Stimulated activated CD4-positive, alpha-beta T cell treated with anti-CD3 and anti-CD28 coated beads, Interleukin-4, amount 100 ng/mL, for 24 hours (primary cell): Measurements from ENCODE around the gene GNB3.

Source experiments
- DNase-seq: peaks from one replicate; pipeline ENCODE4 v3.0.0-alpha.2; 2020

Gene GNB3

GRCh38 chr12:6839482-6840201 is 1.1 kb upstream of the GNB3 start:
- no peak for DNase-seq

DNA sequence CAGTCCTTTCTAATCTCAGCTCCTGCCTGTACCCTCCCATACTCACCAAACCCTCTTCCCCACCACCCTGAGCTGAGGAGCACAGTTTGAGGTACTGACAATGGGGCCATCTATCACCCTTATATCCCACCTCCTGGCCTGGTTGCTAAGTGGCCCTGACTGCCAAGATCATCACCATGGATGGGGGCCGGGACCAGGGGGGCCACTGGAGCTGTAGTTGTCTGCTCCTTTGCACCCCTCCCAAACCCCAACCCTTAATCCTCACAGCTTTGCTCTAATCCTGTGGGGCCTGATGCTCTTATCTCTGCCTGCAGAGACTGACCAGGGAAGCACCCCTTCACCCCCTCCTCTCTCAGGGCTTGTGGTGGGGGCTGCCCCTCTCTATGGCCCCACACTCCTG is 395 bp upstream of the GNB3 start:
- no peak for DNase-seq

DNA sequence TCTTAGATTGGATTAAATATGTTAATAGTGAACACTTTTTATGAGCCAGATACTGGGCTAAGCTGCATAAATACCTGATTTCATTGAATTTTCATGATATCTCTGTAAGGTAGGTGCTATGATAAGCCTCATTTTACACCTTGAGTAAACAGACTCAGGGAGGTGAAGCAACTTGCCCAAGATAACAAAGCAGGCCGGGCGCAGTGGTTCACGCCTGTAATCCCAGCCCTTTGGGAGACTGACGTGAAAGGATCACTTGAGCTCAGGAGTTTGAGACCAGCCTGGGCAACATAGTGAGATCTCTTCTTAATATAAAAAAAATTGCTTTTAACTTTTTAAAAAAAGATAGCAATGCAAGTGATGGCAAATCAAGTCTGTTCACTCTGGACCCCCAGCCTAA is 1.4 kb downstream of the GNB3 start:
- DNase-seq, result no peak

DNA sequence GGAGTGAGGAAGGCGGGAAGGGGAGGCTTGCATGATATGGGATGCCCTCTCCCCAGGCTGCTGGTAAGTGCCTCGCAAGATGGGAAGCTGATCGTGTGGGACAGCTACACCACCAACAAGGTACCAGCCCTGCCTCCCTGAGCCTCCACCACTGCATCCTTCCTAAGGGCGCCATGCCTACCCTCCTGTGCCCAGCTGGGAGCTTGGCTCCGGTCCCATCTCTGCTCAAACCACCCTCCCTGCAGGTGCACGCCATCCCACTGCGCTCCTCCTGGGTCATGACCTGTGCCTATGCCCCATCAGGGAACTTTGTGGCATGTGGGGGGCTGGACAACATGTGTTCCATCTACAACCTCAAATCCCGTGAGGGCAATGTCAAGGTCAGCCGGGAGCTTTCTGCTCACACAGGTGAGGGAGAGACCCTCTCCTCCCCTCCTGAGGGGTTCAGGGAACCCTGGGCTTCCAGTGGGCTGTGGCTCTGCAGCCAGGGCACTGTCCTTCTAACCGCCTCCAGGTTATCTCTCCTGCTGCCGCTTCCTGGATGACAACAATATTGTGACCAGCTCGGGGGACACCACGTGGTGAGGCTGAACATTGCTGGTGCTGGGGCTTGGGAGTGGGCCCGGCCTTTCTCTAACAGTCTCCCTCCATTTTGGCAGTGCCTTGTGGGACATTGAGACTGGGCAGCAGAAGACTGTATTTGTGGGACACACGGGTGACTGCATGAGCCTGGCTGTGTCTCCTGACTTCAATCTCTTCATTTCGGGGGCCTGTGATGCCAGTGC is 2.6 kb downstream of the GNB3 start:
- no peak for DNase-seq

DNA sequence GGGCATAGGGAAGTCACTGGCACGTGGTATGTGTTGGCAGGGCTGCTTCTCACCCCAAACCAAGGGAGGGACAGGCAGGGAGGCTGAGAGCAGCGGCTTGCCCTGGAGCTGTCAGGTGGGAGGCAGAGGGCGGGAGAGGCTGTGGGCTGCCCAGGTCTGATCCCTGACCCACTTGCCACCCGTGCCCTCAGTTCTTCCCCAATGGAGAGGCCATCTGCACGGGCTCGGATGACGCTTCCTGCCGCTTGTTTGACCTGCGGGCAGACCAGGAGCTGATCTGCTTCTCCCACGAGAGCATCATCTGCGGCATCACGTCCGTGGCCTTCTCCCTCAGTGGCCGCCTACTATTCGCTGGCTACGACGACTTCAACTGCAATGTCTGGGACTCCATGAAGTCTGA is 4.7 kb downstream of the GNB3 start:
- DNase-seq, result no peak

- no peak for DNase-seq
These were observed 5.7 kb downstream of the GNB3 start for GRCh38 chr12:6846316-6846869.

DNA sequence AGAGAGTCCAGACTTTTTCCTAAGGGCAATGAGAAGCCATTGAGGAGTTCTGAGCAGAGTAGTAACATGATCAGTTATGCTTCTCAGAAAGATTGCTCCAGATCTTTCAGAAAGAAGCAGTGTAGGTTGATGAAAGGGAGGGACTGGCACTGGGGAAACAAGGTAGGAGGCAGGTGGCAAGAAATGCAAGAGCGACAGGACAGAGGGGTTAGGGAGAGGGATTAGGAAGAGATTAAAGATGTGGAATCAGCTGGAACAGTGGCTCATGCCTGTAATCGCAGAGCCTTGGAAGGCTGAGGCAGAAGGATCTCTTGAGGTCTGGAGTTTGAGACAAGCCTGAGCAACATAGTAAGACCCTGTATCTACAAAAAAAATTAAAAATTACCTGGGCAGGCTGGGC is 7.0 kb downstream of the GNB3 start:
- no peak for DNase-seq

DNA sequence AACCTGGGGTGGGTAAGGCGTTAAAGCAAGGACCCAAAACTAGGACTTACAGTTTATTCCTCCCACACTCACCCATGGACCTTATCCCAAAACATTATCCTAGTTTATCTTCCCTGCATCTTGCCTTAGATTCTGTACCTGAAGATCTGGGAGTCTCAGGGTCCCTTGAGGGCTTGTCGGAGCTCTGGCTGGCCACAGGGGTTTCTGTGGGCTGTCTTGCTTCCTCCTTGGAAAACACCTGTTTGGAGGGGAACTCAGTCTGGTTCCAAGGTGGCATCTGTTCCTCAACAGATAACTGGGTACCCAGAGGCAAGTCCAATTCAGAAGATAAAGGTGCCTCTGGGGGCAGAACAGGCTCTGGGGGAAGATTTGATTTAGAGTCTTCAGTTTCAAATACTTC is 8.7 kb downstream of the GNB3 start:
- no peak for DNase-seq

DNA sequence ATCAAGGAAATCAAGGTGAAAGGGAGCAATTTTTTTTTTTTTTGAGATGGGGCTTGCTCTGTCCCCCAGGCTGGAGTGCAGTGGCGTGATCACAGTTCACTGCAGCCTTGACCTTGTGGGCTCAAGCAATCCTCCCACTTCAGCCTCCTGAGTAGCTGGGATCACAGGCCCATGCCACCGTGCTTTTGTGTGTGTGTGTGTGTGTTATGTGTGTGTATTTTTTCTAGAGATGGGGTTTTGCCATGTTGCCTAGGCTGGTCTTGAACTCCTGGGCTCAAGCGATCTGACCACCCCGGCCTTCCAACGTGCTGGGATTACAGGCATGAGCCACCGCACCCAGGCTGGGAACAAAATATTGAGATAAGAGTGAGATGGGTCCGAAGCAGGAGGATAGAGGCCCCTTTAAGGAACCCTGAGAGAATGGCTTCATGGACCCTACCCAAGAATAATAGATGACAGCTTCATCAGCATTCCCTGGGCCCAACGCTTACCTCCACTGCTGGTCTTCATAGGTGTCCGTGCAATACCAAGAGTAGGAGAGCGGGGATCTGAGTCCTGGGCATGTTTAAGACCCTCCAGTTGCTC is 9.3 kb downstream of the GNB3 start:
- DNase-seq, result no peak

DNA sequence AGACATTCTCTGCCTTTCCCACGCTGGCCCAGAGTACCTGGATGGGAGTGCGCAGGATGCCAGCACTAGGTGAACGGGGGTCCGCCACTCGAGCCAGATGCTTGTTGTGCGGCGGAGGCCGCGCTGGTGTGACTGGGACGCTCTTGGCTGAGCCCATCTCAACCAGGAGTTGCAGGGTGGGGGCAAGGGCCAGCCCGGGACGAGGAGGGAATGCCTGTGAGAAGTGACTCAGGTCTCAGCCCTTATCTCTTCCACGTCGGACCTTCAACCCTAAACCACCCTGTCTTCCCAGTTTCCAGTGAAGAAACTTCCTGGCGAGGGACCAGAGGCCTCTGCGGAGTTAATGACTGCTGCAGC is 10.0 kb downstream of the GNB3 start:
- DNase-seq, result no peak

DNA sequence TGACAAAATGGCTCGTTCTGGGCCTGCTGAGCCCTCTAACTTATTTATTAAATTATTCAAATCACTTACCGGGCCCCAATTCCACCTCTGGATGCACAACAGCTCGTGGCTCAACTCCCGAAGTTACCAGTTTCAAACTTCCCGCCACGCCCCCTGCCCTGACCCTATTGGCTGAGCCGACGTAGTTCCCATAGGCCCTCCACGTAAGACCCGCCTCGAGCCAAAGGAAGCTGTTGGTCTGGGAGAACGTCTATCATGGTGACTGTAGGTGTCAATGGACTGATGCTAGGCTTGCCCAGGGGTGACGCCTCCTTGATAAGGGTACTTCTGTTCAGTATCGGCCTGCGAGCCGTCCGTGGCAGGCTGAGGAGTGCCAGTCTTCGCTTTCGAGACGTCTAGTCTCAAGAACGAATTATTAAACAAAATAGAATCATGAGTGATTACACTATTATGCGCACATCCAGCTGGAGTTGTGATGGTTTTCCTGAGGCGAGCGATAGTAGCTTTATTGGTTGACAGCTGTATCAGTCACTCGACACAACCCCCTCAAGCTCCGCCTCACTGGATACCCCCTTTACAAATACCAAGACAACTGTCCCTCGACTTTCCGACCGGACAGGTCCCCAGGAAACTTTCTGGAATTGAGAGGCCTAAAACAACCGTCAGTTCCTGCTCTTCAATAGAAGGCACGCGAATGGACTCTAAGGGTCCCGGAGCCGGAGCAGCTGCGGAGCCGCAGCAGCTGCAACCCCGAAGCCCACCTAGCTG is 10.6 kb downstream of the GNB3 start, which contains the start of gene CDCA3:
Gene CDCA3, minus strand, starts transcription at position 134 of the 768 bp plus-strand sequence. CDS start 334 bp downstream, outside the sequence.
- DNase-seq, result peak; percentile 94

- peak; percentile 98 for DNase-seq
These were observed 11.4 kb downstream of the GNB3 start, which contains the start of gene USP5 for GRCh38 chr12:6851921-6852650. Gene USP5, plus strand, starts transcription at chr12:6852150. Its CDS starts 30 bp downstream, at chr12:6852180.

- peak; percentile 82 for DNase-seq
These were observed 12.1 kb downstream of the GNB3 start for GRCh38 chr12:6852651-6853354.

- DNase-seq, result no peak
These were observed 12.9 kb downstream of the GNB3 start for GRCh38 chr12:6853626-6854025.

DNA sequence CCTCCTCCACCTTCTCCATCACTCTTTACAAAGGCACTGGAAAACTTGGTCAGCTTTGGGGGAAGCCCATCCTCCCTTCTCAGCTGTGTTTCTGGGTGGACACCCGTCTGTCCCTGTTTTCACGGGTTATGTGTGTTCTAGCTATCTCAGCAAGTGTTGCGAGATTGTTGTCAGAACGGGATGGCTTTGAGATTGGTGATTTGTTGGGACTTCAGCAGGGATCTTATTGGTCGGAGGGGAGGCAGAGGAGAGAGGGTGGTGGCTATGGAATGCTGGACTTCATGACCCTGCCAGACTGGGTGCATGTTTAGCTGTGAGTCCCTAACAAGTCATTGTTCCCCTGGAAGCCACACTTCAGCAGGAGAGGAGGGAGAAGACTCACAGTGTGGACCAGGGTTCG is 13.3 kb downstream of the GNB3 start:
- DNase-seq, result no peak

- no peak for DNase-seq
These were observed 14.6 kb downstream of the GNB3 start for GRCh38 chr12:6855322-6855721.

GRCh38 chr12:6858799-6859198 is 18.1 kb downstream of the GNB3 start:
- no peak for DNase-seq

GRCh38 chr12:6860116-6860515 is 19.4 kb downstream of the GNB3 start:
- no peak for DNase-seq

- DNase-seq, result no peak
These were observed 20.2 kb downstream of the GNB3 start for GRCh38 chr12:6860942-6861341.

- DNase-seq, result no peak
These were observed 20.7 kb downstream of the GNB3 start for GRCh38 chr12:6861391-6861790.

GRCh38 chr12:6863033-6863432 is 22.3 kb downstream of the GNB3 start:
- DNase-seq, result no peak
